ENCODE measurements around the gene PLAC1.

Gene PLAC1

GRCh38 chrX:134670134-134670924 is 12.1 kb upstream of the PLAC1 start:
- no peak for DNase-seq (ENCODE audit: low spot score)

- DNase-seq (ENCODE audit: low spot score): no peak
These were observed 11.3 kb upstream of the PLAC1 start for GRCh38 chrX:134669378-134670098.

DNA sequence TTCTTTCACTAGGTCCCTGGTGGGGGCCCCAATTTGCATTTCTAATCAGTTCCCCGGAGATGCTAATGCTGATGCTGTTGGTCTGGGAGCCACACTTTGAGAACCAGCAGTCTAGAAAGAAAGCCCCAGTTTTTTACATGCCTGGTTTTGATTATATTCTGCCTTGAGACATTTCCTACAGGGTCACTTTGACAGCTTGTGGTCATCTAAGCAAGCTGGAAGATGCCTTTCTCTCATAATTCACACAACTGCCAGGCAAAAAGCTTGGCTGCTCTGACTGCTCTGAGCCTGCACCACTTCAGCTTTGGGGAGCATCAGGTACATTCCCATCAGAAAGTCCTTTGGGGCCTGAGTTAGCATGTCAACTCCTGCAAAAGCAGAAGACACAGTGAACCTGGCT is 5.9 kb upstream of the PLAC1 start:
- no peak for DNase-seq (ENCODE audit: low spot score)

- no peak for DNase-seq (ENCODE audit: low spot score)
These were observed 3.0 kb upstream of the PLAC1 start for GRCh38 chrX:134661295-134661694.

- DNase-seq (ENCODE audit: low spot score): no peak
These were observed 2.4 kb upstream of the PLAC1 start for GRCh38 chrX:134660627-134661026.

GRCh38 chrX:134659761-134660160 is 1.5 kb upstream of the PLAC1 start:
- DNase-seq (ENCODE audit: low spot score): no peak

- DNase-seq (ENCODE audit: low spot score): no peak
These were observed 421 bp upstream of the PLAC1 start for GRCh38 chrX:134658760-134659023.

GRCh38 chrX:134654398-134655012 is 3.8 kb downstream of the PLAC1 start:
- no peak for DNase-seq (ENCODE audit: low spot score)

GRCh38 chrX:134653835-134654234 is 4.4 kb downstream of the PLAC1 start:
- DNase-seq (ENCODE audit: low spot score): no peak

DNA sequence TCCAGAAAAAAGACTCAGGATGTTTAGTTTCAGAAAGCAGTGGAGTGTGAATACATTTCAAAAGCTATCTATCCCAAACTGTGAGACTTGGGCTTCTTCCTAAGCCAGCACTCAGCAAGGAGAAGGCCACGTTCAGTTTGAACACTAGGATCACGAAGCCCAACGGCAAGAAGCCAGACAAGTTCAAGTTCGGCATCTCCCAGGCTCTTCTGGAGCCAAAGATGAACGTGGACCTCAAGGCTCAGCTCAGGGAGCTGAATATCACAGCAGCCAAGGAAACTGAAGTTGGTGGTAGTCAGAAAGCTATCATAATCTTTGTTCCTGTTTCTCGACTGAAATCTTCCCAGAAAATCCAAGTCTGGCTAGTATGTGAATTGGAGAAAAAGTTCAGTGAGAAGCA is 7.6 kb downstream of the PLAC1 start:
- no peak for DNase-seq (ENCODE audit: low spot score)

GRCh38 chrX:134649770-134650169 is 8.5 kb downstream of the PLAC1 start:
- no peak for DNase-seq (ENCODE audit: low spot score)

DNA sequence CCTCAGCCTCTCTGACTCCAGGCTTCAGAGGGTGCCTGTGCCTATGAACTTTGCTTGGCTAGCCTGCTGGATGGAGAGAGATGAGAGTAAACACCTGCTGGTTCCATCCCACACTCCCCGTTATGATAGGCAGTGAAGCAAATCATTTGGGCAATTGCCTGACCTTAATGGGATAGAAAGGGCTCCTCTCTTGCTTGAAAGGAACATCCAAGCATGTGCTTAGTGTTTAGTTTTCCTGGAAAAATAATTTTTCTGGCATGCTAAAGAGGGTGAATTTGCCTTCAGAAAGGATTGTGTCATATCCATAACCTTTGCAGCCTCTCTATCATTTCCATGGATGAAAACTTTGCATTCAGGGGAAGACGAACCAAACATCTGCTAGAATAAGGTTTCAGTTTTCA is 10.8 kb downstream of the PLAC1 start:
- DNase-seq (ENCODE audit: low spot score): no peak

DNA sequence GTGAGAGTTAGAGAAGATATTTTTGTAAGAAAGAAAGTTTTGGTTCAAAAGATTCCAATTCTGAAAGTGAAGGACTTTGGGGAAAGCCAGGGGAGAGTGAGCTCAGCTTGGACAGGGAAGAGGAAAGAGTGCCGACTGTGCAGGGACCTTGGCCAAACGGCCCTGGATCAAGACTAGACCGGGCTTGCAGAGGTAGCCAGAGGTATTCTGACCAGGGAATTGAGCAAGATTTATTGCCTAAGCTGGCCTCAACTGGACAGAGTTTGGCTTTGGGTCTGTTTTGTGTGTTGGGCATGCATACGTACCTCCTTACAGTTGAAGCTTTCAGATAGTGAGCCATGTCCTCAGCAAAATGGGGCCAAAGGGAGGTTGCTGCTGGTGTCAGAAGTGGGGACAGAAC is 11.6 kb downstream of the PLAC1 start:
- DNase-seq (ENCODE audit: low spot score): no peak

DNA sequence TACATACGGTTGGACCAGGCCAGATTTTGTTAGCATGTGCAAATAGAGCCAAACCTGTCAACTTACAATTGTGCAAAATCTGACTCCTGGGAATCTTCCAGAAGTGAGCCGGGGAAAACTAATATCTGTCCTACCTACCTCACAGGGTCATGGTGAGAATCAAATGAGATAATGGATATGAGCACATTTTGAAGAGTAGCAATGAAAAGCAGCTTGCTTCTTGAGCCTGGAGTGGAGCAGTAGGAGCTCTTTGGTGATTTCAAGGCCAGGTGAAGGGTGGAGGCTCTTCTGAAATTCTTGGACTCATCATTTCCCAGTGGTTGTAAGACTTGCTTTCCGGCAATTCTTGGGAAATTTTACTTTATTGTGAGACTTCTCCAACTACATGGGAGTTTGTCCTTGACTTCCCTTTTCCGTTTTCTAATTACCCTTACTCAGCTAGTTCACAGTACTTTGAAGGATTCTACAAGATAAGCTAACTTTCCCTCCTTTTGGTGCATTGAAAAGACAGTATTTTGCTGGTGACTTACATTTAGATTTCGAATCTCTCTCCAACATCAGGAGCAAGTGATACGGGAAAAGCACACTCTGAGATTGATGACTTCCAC is 12.2 kb downstream of the PLAC1 start:
- no peak for DNase-seq (ENCODE audit: low spot score)

- no peak for DNase-seq (ENCODE audit: low spot score)
These were observed 15.9 kb downstream of the PLAC1 start for GRCh38 chrX:134642386-134642785.

DNA sequence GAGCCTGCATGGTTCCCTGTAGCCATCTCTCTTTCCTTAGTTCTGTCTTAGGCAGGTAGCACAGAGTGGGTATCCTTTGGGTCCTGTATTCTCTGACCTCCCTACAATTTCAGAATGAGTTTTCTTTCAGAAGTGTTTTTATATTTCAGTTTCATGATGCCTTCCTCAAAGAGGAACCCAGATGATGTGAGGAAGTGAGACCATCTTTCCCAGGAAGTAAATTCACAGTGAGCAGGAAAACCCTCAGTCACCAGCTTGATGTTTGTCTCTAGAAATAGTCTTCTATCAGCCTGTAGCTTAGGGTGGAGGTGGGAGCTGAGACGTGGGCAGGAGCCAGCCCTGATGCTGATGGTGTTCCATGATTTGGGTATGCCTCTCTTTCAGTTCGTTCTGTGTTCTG is 16.9 kb downstream of the PLAC1 start:
- DNase-seq (ENCODE audit: low spot score): no peak

DNA sequence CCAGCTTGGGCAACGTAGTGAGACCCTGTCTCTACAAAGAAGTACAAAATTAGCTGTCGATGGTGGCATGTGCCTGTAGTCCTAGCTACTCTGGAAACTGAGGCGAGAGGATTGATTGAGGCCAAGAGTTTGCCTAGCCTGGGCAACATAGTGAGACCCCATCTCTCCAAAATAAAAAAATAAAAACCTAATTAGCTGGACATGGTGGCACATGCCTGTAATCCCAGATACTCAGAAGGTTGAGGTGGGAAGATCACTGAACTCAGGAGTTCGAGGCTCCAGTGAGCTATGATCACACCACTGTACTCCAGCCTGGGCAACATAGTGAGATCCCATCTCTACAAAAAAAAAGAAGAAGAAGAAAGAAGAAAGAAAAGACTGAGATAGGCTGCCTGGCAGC is 17.4 kb downstream of the PLAC1 start:
- no peak for DNase-seq (ENCODE audit: low spot score)

DNA sequence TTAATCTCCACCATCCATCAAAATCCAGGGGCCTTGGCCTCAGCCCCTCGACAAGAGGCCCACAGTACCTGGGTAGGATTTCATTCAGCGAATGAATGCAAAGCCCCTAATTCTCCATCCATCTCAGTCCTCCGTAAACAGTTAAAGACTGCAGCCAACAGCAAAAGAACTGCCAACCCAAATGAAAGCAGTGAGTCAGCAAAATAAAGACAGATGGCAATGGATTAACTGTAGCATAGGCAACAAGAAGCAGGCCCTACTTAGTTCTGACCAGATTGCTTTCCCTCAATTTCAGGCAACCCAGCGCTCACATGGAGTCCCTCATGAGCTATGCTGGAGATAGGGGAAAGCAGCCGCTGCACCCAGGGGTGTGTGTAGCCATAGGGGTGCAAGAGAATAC is 21.4 kb downstream of the PLAC1 start:
- no peak for DNase-seq (ENCODE audit: low spot score)

- DNase-seq (ENCODE audit: low spot score): no peak
These were observed 23.6 kb downstream of the PLAC1 start for GRCh38 chrX:134634691-134635090.

GRCh38 chrX:134633832-134634231 is 24.4 kb downstream of the PLAC1 start:
- DNase-seq (ENCODE audit: low spot score): no peak

GRCh38 chrX:134633394-134633793 is 24.9 kb downstream of the PLAC1 start:
- DNase-seq (ENCODE audit: low spot score): no peak

DNA sequence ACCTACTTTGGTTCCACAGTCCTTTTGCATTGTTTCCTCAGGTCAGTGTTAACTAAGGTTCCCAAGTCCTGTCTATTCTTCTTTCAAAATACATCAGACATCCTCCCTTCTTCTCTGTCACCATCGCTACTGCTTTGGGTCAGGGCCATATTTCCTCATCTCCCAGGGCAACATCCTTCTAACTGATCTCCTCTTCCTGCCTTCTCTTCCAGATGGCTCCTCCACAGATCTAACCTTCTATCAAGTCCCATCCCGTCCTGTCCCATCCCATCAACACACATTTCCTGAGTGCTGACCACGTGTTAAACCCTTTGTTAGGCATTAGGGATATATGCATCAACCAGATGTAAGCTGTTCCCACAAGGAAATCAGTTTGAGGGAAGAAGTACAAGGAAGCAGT is 25.9 kb downstream of the PLAC1 start:
- no peak for DNase-seq (ENCODE audit: low spot score)
